ENCODE measurements around the gene RSKR. TPM values are rescaled to one million over a fixed set of nuclear protein-coding genes. Genes with fewer than 3 reads are reported as not detected.
A peak's percentile ranks its signal among the peaks of the same experiment; 100 is the strongest.

The RSKR gene
- total and polyA plus RNA-seq, 2 of the 4 experiments (the other 2 are of a cell fraction): 2.2 to 6.8 TPM

DNA sequence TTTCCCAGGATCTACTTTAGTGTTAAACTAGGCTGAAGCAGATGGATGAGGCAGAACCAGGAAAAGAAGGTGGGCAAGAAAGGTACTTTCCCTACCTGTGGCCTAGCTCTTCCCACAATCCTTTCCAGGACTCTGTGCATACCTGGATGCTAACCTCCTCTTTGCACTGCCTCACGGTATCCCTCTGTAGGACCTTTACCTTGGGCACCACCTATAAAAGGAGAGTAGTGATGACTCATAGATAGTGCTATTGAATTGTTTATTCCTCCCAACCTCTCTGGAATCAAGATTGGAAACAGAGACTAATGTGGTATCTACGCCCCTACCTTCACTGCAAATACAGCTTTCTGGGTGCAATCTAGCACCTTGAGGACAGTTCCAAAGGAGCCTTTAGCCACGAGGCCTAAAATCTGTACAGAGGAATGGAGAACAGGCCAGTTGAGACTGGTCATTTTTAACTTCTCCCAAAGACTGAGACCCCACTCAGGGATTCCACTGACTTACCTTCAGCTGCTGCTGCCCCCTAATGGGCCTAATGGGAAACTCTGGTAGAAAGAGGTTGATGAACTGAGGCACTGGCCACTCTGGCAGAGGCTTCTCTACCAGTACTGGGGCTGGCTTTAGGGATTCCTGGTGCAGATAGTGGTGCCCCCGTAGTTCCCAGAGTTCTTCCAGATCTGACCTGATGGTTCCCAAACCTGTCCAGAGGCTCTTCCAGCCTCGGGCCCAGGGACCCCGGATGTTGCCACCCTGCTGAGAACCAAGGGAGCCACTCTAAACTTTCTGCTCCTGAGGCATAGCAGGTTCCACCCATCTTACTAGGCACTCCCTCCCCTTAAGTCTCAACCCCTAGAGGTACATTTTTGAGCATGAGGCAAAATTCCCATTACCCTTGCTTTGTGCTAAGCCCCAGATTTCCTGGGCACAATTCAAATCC lies 781 bp downstream of the RSKR start:
- 85% methylated on average over 2 of the region's 6 CpGs; no CpG with 5 or more reads in 1 of the 2 experiments for WGBS, 2 experiments (ENCODE audit: extremely low coverage in 2 of 2, insufficient read length in 1 of 2)
- DNase-seq (peak; percentile 22), ATAC-seq (ENCODE audit: low read depth) (peak; percentile 90)

More for the DNA sequence above, 781 bp downstream of the RSKR start:
- Histone ChIP-seq H3K36me3 (ENCODE audit: control insufficient read depth, insufficient read depth, low read length) (peaks cover 41% of the 10 kb centered on the region), H2BK15ac (ENCODE audit: low read depth, low read length) (no peak overlapping the region), H2AFZ (replicated peaks; ENCODE audit: low read length, poor library complexity) (no peak overlapping the region), H3K56ac (ENCODE audit: extremely low read depth, insufficient read depth, low read length) (no peak overlapping the region), H3K4me3 (ENCODE audit: insufficient read depth, low read depth, low read length) (no peak overlapping the region), H3K27ac (ENCODE audit: insufficient read depth, low read length) (no peak overlapping the region), H3K4ac (ENCODE audit: low read depth, low read length) (no peak overlapping the region), H3K18ac (ENCODE audit: low read depth, low read length) (no peak overlapping the region), H3K9ac (ENCODE audit: low read depth, low read length) (no peak overlapping the region), H3K23ac (ENCODE audit: low read depth, low read length) (no peak overlapping the region), H4K20me1 (ENCODE audit: insufficient read depth, low read length) (peaks cover 8% of the 10 kb centered on the region; the same call in 1 of the 2 replicates), H3K79me1 (ENCODE audit: low read depth in 1 of 2, low read length in 2 of 2) (no peaks in the 10 kb centered on the region), H2BK20ac (ENCODE audit: low read depth, low read length) (no peak overlapping the region), H3K9me1 (ENCODE audit: insufficient read depth, low read length) (no peaks in the 10 kb centered on the region), H3K9me3 (ENCODE audit: control insufficient read depth, insufficient read depth, low read length) (no peaks in the 10 kb centered on the region), H4K91ac (ENCODE audit: insufficient read depth, low read depth, low read length) (no peak overlapping the region), H3K27me3 (ENCODE audit: control insufficient read depth, insufficient read depth, low read length) (no peaks in the 10 kb centered on the region), H3K4me1 (ENCODE audit: control insufficient read depth, insufficient read depth, low read length) (no peaks in the 10 kb centered on the region), H2BK5ac (ENCODE audit: low read depth, low read length, poor library complexity, severe bottlenecking) (no peak overlapping the region), H4K5ac (ENCODE audit: low read depth, low read length) (no peak overlapping the region), H3K4me2 (ENCODE audit: low read depth, low read length) (no peak overlapping the region), H3K14ac (replicated peaks; ENCODE audit: low read depth, low read length) (no peak overlapping the region), H2AK9ac (replicated peaks; ENCODE audit: low read depth, low read length, poor library complexity) (no peak overlapping the region), H4K8ac (ENCODE audit: low read depth in 2 of 2, low read length in 2 of 2) (no peak overlapping the region), H2AK5ac (ENCODE audit: low read depth, low read length) (no peak overlapping the region), H2BK120ac (ENCODE audit: low read depth, low read length) (no peak overlapping the region)
- intact Hi-C loops (cut with micrococcal nuclease): loop anchor here (1.0 kb wide), 1 partner anchor 119 kb away; no protein-coding TSS in a partner anchor
- BruUV-seq (replicated peaks): no TSS peak
- TF ChIP-seq RAD21 (IDR thresholded peaks at IDR 0.05; ENCODE audit: low read length) (peak; percentile 59), MXI1 (IDR thresholded peaks at IDR 0.05; ENCODE audit: borderline replicate concordance, low read depth, low read length) (no peak), CEBPB (IDR thresholded peaks at IDR 0.05; ENCODE audit: low read depth, low read length) (no peak), CTCF (conservative IDR thresholded peaks at IDR 0.05; ENCODE audit: low read depth, low read length) (peak; percentile 59), SMC3 (IDR thresholded peaks at IDR 0.05; ENCODE audit: low read depth, low read length) (peak; percentile 51; the same call in 1 of the 2 replicates), RCOR1 (IDR thresholded peaks at IDR 0.05; ENCODE audit: insufficient replicate concordance, low read length) (no peak), ELK1 (IDR thresholded peaks at IDR 0.05; ENCODE audit: borderline replicate concordance, low read depth, low read length) (no peak), MAFK (IDR thresholded peaks at IDR 0.05; ENCODE audit: low read depth, low read length) (no peak), FOS (IDR thresholded peaks at IDR 0.05; ENCODE audit: low read depth, low read length) (peak; percentile 40; the same call in 1 of the 2 replicates)
- in situ Hi-C loops (cut with MboI; ENCODE audit: low sequenced_read_pairs): loop anchor here (10.0 kb wide), 1 partner anchor 118 kb away; no protein-coding TSS in a partner anchor
- ChIA-PET POLR2A (ENCODE audit: unreplicated experiment) (no interaction called here), CTCF (interaction anchor here (0.8 to 1.3 kb wide), 4 partner anchors 11 to 118 kb away, joined by 3 to 5 read pairs (median 4); partner anchors contain the start of gene BLTP2)
- dilution Hi-C loops (cut with HindIII; ENCODE audit: low sequenced_read_pairs, unreplicated experiment): no loop called here
